Astrocyte (in vitro differentiated cells and primary cell): ENCODE data around the gene PAX8.

ENCODE experiments used
- CTCF ChIP-seq: IDR thresholded peaks from 2 replicates; pipeline ENCODE4 v1.5.1; 2011; ENCODE audit warnings: low read depth, mild to moderate bottlenecking, inconsistent platforms, low read length, moderate library complexity; ENCODE audit not compliant: insufficient read depth
- EZH2 ChIP-seq: IDR thresholded peaks from 2 replicates; pipeline ENCODE4 v1.6.1; 2012; ENCODE audit warnings: mild to moderate bottlenecking, low read length, inconsistent platforms; ENCODE audit not compliant: insufficient read depth

DNA sequence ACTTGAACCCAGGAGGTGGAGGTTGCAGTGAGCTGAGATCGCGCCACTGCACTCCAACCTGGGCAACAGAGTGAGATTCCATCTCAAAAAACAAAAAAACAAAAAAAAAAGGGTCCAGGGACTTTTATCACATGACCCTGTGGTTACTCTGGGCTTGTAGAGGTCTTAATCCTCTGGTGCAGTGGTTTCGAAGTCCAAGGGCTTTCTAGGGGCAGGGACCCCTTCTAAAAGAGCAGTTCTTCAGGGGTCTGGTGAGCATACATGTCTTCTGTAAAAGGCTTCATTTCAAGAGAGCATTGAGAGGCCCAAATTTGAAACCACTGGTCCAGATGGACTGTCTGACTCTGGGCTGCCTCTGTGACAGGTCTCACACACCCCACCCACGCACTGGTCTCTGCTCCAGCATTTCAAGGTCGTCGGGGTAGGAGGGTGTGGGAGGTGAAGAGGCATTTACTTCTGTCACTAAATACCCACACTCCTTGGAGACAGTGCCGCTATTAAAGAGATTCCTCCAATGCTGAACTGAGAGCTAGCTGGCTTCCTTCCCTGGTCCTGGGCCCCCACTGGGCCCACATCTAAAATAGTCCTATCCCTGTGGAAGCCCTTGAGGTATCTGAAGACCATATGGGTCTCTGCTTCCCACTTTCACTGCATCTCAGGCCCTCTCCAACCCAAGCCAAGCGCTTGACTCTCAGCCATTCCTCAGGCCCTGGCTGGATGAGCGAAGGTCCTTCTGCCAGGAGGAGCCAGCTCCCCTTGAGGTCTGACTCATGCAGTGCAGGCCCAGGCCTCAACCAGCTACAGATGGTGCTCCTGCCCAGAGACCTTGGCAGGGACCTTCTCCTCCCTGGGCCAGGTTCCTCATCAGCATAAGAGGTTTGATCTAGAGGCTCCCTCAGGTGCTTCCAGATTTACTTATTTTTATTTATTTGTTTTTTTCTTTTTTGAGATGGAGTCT lies 44.8 kb downstream of the PAX8 start:
- TF ChIP-seq CTCF (no peak), EZH2 (no peak)
